ENCODE data around the gene ITGA3. TPM values are rescaled to one million over a fixed set of nuclear protein-coding genes. Genes with fewer than 3 reads are reported as not detected.

Gene ITGA3
- total RNA-seq, 1 experiment from 2014 or later, result 1.4 TPM

GRCh38 chr17:50108556-50108955 lies 52.6 kb downstream of the ITGA3 start:
- BruUV-seq (replicated peaks), result no TSS peak
- Histone ChIP-seq H3K27me3 (replicated peaks; ENCODE audit: insufficient read depth, low read depth, low read length, poor library complexity) (no peaks in the 10 kb centered on the region), H3K4me1 (ENCODE audit: insufficient read depth, low read length, poor library complexity, severe bottlenecking) (no peaks in the 10 kb centered on the region), H3K4me3 (ENCODE audit: low read depth, low read length, poor library complexity, severe bottlenecking) (no peak overlapping the region), H3K9me3 (ENCODE audit: low read depth, low read length, poor library complexity, severe bottlenecking) (no peaks in the 10 kb centered on the region), H3K36me3 (ENCODE audit: insufficient read depth, low read length, poor library complexity, severe bottlenecking) (peaks cover under 1% of the 10 kb centered on the region), H3K27ac (ENCODE audit: low read depth, low read length, poor library complexity, severe bottlenecking) (no peak overlapping the region)
- intact Hi-C loops (cut with micrococcal nuclease; ENCODE audit: unreplicated experiment), result no loop called here
- ChIA-PET POLR2A (ENCODE audit: low non-redundant PET) (interaction anchor here (0.6 kb wide), 1 partner anchor 24 kb away, joined by 5 read pairs; no protein-coding TSS in a partner anchor), CTCF (interaction anchor here (1.5 kb wide), 1 partner anchor 14 kb away, joined by 5 read pairs; no protein-coding TSS in a partner anchor)
- DNase-seq (ENCODE audit: low spot score), result no peak
- TF ChIP-seq EZH2 (IDR thresholded peaks at IDR 0.05; ENCODE audit: borderline replicate concordance, low read depth, low read length, poor library complexity, severe bottlenecking), result no peak
- no peak for TF ChIP-seq CTCF (conservative IDR thresholded peaks at IDR 0.05; ENCODE audit: low read depth, low read length)

- POLR2A ChIA-PET (ENCODE audit: low non-redundant PET), result interaction anchor here (0.5 kb wide), 1 partner anchor 22 kb away, joined by 7 read pairs; no protein-coding TSS in a partner anchor
- CTCF ChIA-PET, result no interaction called here
- Histone ChIP-seq H3K36me3 (ENCODE audit: insufficient read depth, low read length, poor library complexity, severe bottlenecking) (peaks cover 5% of the 10 kb centered on the region), H3K27ac (ENCODE audit: low read depth, low read length, poor library complexity, severe bottlenecking) (no peak overlapping the region), H3K9me3 (ENCODE audit: low read depth, low read length, poor library complexity, severe bottlenecking) (no peaks in the 10 kb centered on the region), H3K4me1 (ENCODE audit: insufficient read depth, low read length, poor library complexity, severe bottlenecking) (no peaks in the 10 kb centered on the region), H3K27me3 (replicated peaks; ENCODE audit: insufficient read depth, low read depth, low read length, poor library complexity) (no peaks in the 10 kb centered on the region), H3K4me3 (ENCODE audit: low read depth, low read length, poor library complexity, severe bottlenecking) (no peak overlapping the region)
- no TSS peak for BruUV-seq (replicated peaks)
- DNase-seq (ENCODE audit: low spot score), result no peak
- TF ChIP-seq CTCF (conservative IDR thresholded peaks at IDR 0.05; ENCODE audit: low read depth, low read length) (no peak), EZH2 (IDR thresholded peaks at IDR 0.05; ENCODE audit: borderline replicate concordance, low read depth, low read length, poor library complexity, severe bottlenecking) (no peak)
- intact Hi-C loops (cut with micrococcal nuclease; ENCODE audit: unreplicated experiment), result no loop called here
Observed at GRCh38 chr17:50109207-50109606, 53.3 kb downstream of the ITGA3 start.

- Histone ChIP-seq H3K4me3 (ENCODE audit: low read depth, low read length, poor library complexity, severe bottlenecking) (no peak overlapping the region), H3K4me1 (ENCODE audit: insufficient read depth, low read length, poor library complexity, severe bottlenecking) (peaks cover 5% of the 10 kb centered on the region), H3K27ac (ENCODE audit: low read depth, low read length, poor library complexity, severe bottlenecking) (no peak overlapping the region), H3K27me3 (replicated peaks; ENCODE audit: insufficient read depth, low read depth, low read length, poor library complexity) (no peaks in the 10 kb centered on the region), H3K36me3 (ENCODE audit: insufficient read depth, low read length, poor library complexity, severe bottlenecking) (peaks cover 5% of the 10 kb centered on the region), H3K9me3 (ENCODE audit: low read depth, low read length, poor library complexity, severe bottlenecking) (no peaks in the 10 kb centered on the region)
- no peak for DNase-seq (ENCODE audit: low spot score)
- intact Hi-C loops (cut with micrococcal nuclease; ENCODE audit: unreplicated experiment), result no loop called here
- TF ChIP-seq EZH2 (IDR thresholded peaks at IDR 0.05; ENCODE audit: borderline replicate concordance, low read depth, low read length, poor library complexity, severe bottlenecking), result no peak
- TF ChIP-seq CTCF (conservative IDR thresholded peaks at IDR 0.05; ENCODE audit: low read depth, low read length), result no peak
- ChIA-PET POLR2A (ENCODE audit: low non-redundant PET) (no interaction called here), CTCF (no interaction called here)
- BruUV-seq (replicated peaks), result no TSS peak
Observed at GRCh38 chr17:50109785-50110184, 53.9 kb downstream of the ITGA3 start.

Measured in A673 (cell line).